Astrocyte (in vitro differentiated cells and primary cell): ENCODE results near the gene ZNF629. TPM values are rescaled to one million over a fixed set of nuclear protein-coding genes. Genes with fewer than 3 reads are reported as not detected.

Experiments used
- DNase-seq: peaks from one replicate; pipeline ENCODE4 v3.0.0-alpha.2; 2010; ENCODE audit warnings: low read depth
- FAIRE-seq: peaks from 2 replicates; lab custom pipeline; 2011; peaks lifted over from hg19 to GRCh38; lab: Jason Lieb, UNC
- H2AFZ ChIP-seq: 2 replicates; pipeline ENCODE4 v1.6.0; 2012; ENCODE audit warnings: low read depth, low read length, inconsistent platforms
- H3K27ac ChIP-seq: 2 replicates; pipeline ENCODE4 v1.5.1; 2011; ENCODE audit warnings: low read depth, low read length, inconsistent platforms
- H3K27me3 ChIP-seq: 2 replicates; pipeline ENCODE4 v1.6.0; 2011; ENCODE audit warnings: low read length, inconsistent platforms; ENCODE audit not compliant: insufficient read depth
- H3K36me3 ChIP-seq: 2 replicates; pipeline ENCODE4 v1.5.1; 2011; ENCODE audit warnings: low read length, inconsistent platforms; ENCODE audit not compliant: insufficient read depth
- H3K4me1 ChIP-seq: 2 replicates; pipeline ENCODE4 v1.5.1; 2011; ENCODE audit warnings: low read length, inconsistent platforms; ENCODE audit not compliant: insufficient read depth
- H3K4me2 ChIP-seq: 2 replicates; pipeline ENCODE4 v1.6.0; 2012; ENCODE audit warnings: low read length, inconsistent platforms
- H3K4me3 ChIP-seq: 2 replicates; pipeline ENCODE4 v1.5.1; 2011; ENCODE audit warnings: low read depth, mild to moderate bottlenecking, low read length, inconsistent platforms; ENCODE audit not compliant: insufficient read depth
- H3K79me2 ChIP-seq: 2 replicates; pipeline ENCODE4 v1.6.0; 2012; ENCODE audit warnings: mild to moderate bottlenecking, low read length, inconsistent platforms; ENCODE audit not compliant: insufficient read depth
- H3K9ac ChIP-seq: 2 replicates; pipeline ENCODE4 v1.6.0; 2012; ENCODE audit warnings: mild to moderate bottlenecking, low read length, inconsistent platforms
- H3K9me3 ChIP-seq: 2 replicates; pipeline ENCODE4 v1.5.1; 2012; ENCODE audit warnings: low read depth, mild to moderate bottlenecking, low read length, inconsistent platforms; ENCODE audit not compliant: insufficient read depth
- H4K20me1 ChIP-seq: 2 replicates; pipeline ENCODE4 v1.6.0; 2012; ENCODE audit warnings: low read length, inconsistent platforms; ENCODE audit not compliant: insufficient read depth
- H3K27ac Mint-ChIP-seq: one replicate; pipeline ENCODE4 v1.8.0; 2021; ENCODE audit warnings: mild to moderate bottlenecking, mixed read lengths; ENCODE audit not compliant: unreplicated experiment
- H3K27me3 Mint-ChIP-seq: one replicate; pipeline ENCODE4 v1.8.0; 2021; ENCODE audit warnings: low read depth, mixed read lengths; ENCODE audit not compliant: unreplicated experiment
- H3K36me3 Mint-ChIP-seq: one replicate; pipeline ENCODE4 v1.8.0; 2021; ENCODE audit warnings: low read depth, mixed read lengths; ENCODE audit not compliant: unreplicated experiment
- H3K4me1 Mint-ChIP-seq: one replicate; pipeline ENCODE4 v1.8.0; 2021; ENCODE audit warnings: low read depth, mixed read lengths; ENCODE audit not compliant: unreplicated experiment
- H3K4me3 Mint-ChIP-seq: one replicate; pipeline ENCODE4 v1.8.0; 2021; ENCODE audit warnings: mild to moderate bottlenecking, moderate library complexity, mixed read lengths; ENCODE audit not compliant: unreplicated experiment
- H3K9me3 Mint-ChIP-seq: one replicate; pipeline ENCODE4 v1.8.0; 2021; ENCODE audit warnings: mild to moderate bottlenecking, mixed read lengths; ENCODE audit not compliant: unreplicated experiment
- EZH2 ChIP-seq: IDR thresholded peaks from 2 replicates; pipeline ENCODE4 v1.6.1; 2012; ENCODE audit warnings: mild to moderate bottlenecking, low read length, inconsistent platforms; ENCODE audit not compliant: insufficient read depth
- total RNA-seq: library from RNA; stranded (reverse); gene quantifications from 2 replicates; pipeline ENCODE4 v1.2.1, GENCODE V29; 2021
- TF ChIP-seq, protein P1 (sequence below): IDR thresholded peaks from 2 replicates; pipeline ENCODE4 v1.5.1; 2011; ENCODE audit warnings: low read depth, mild to moderate bottlenecking, inconsistent platforms, low read length, moderate library complexity; ENCODE audit not compliant: insufficient read depth

ZNF629 gene
- total RNA-seq, 1 donor from 2014 or later, result 17.6 TPM

DNA sequence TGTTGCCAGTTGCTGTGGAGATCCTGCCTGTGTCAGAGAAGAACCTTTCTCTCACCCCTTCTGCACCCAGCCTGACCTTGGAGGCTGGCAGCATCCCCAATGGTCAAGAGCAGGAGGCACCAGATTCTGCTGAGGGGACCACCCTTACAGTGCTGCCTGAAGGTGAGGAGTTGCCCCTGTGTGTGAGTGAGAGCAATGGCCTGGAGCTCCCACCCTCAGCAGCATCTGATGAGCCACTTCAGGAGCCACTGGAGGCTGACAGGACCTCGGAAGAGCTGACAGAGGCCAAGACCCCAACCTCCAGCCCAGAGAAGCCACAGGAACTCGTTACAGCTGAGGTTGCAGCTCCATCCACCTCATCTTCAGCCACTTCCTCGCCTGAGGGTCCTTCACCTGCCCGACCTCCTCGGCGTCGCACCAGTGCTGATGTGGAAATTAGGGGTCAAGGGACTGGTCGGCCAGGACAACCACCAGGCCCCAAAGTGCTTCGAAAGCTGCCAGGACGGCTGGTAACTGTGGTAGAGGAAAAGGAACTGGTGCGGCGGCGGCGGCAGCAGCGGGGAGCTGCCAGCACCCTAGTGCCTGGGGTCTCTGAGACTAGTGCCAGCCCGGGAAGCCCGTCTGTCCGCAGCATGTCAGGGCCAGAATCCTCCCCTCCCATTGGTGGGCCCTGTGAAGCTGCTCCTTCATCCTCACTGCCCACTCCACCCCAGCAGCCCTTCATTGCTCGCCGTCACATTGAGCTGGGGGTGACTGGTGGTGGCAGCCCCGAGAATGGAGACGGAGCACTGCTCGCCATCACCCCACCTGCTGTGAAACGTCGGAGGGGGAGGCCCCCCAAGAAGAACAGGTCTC, 49.0 kb downstream of the ZNF629 start:
- Histone ChIP-seq H3K27ac (no peak overlapping the region), H4K20me1 (peaks cover 59% of the 10 kb centered on the region), H3K4me3 (no peak overlapping the region), H3K9me3 (no peaks in the 10 kb centered on the region), H3K79me2 (peaks cover 15% of the 10 kb centered on the region), H2AFZ (no peak overlapping the region), H3K27me3 (no peaks in the 10 kb centered on the region), H3K4me1 (peaks cover 21% of the 10 kb centered on the region), H3K4me2 (no peak overlapping the region), H3K36me3 (peaks cover 60% of the 10 kb centered on the region), H3K9ac (no peak overlapping the region)
- Mint-ChIP-seq H3K27me3 (no peaks in the 10 kb centered on the region), H3K9me3 (no peaks in the 10 kb centered on the region), H3K4me3 (no peak overlapping the region), H3K27ac (no peak overlapping the region), H3K4me1 (peaks cover 22% of the 10 kb centered on the region), H3K36me3 (peaks cover 18% of the 10 kb centered on the region)
- no peak for TF ChIP-seq EZH2
- TF ChIP-seq, protein P1, sequence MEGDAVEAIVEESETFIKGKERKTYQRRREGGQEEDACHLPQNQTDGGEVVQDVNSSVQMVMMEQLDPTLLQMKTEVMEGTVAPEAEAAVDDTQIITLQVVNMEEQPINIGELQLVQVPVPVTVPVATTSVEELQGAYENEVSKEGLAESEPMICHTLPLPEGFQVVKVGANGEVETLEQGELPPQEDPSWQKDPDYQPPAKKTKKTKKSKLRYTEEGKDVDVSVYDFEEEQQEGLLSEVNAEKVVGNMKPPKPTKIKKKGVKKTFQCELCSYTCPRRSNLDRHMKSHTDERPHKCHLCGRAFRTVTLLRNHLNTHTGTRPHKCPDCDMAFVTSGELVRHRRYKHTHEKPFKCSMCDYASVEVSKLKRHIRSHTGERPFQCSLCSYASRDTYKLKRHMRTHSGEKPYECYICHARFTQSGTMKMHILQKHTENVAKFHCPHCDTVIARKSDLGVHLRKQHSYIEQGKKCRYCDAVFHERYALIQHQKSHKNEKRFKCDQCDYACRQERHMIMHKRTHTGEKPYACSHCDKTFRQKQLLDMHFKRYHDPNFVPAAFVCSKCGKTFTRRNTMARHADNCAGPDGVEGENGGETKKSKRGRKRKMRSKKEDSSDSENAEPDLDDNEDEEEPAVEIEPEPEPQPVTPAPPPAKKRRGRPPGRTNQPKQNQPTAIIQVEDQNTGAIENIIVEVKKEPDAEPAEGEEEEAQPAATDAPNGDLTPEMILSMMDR, result no peak
- DNase-seq (no peak), FAIRE-seq (no peak)

GRCh38 chr16:30736995-30737793, 49.8 kb downstream of the ZNF629 start:
- no peak for DNase-seq
- no peak overlapping the region for H3K4me2 ChIP-seq
- no peak overlapping the region for H3K27ac Mint-ChIP-seq
- peaks cover 22% of the 10 kb centered on the region for H3K4me1 Mint-ChIP-seq
- H3K4me3 ChIP-seq, result no peak overlapping the region
- peaks cover 58% of the 10 kb centered on the region for H3K36me3 ChIP-seq
- peaks cover 56% of the 10 kb centered on the region for H4K20me1 ChIP-seq
- peaks cover 15% of the 10 kb centered on the region for H3K79me2 ChIP-seq
- H3K9me3 ChIP-seq, result no peaks in the 10 kb centered on the region
- H3K4me1 ChIP-seq, result peaks cover 21% of the 10 kb centered on the region
- no peak overlapping the region for H3K27ac ChIP-seq
- H2AFZ ChIP-seq, result no peak overlapping the region
- peaks cover 19% of the 10 kb centered on the region for H3K36me3 Mint-ChIP-seq
- H3K4me3 Mint-ChIP-seq, result no peak overlapping the region
- FAIRE-seq, result no peak
- H3K27me3 Mint-ChIP-seq, result no peaks in the 10 kb centered on the region
- H3K27me3 ChIP-seq, result no peaks in the 10 kb centered on the region
- no peaks in the 10 kb centered on the region for H3K9me3 Mint-ChIP-seq
- no peak overlapping the region for H3K9ac ChIP-seq
- no peak for TF ChIP-seq EZH2
- TF ChIP-seq, protein P1, result no peak
